Central memory CD8-positive, alpha-beta T cell (primary cell): ENCODE measurements around the gene ATXN7L1.

Experiments used
- ATAC-seq: fragments of 150-1000 bp; cut with Tn5 transposase; replicated peaks from 2 replicates; pipeline ENCODE4 v1.10.0; 2022; ENCODE audit warnings: mild to moderate bottlenecking, moderate FRiP score, moderate number of reproducible peaks; ENCODE audit not compliant: poor library complexity, severe bottlenecking; ENCODE audit errors: extremely low read depth
- DNase-seq, 2 donors: peaks; one replicate each; pipeline ENCODE4 v3.0.0; 2021; ENCODE audit warnings: low spot score in 2 of 2
- H3K27ac Mint-ChIP-seq: one replicate; pipeline ENCODE4 v1.8.0; 2022; ENCODE audit warnings: low read depth, mild to moderate bottlenecking, moderate library complexity, mixed read lengths
- H3K27me3 Mint-ChIP-seq: one replicate; pipeline ENCODE4 v1.8.0; 2022; ENCODE audit warnings: mixed read lengths
- H3K36me3 Mint-ChIP-seq: one replicate; pipeline ENCODE4 v1.8.0; 2022; ENCODE audit warnings: mild to moderate bottlenecking, moderate library complexity, mixed read lengths; ENCODE audit not compliant: insufficient read depth
- H3K4me1 Mint-ChIP-seq: one replicate; pipeline ENCODE4 v1.8.0; 2022; ENCODE audit warnings: mixed read lengths
- H3K4me3 Mint-ChIP-seq: one replicate; pipeline ENCODE4 v1.8.0; 2022; ENCODE audit warnings: mild to moderate bottlenecking, moderate library complexity, mixed read lengths
- H3K9me3 Mint-ChIP-seq: one replicate; pipeline ENCODE4 v1.8.0; 2022; ENCODE audit warnings: mixed read lengths

The ATXN7L1 gene

GRCh38 chr7:105841866-105842265 lies 34.5 kb downstream of the ATXN7L1 start:
- ATAC-seq = no peak
- H3K27ac Mint-ChIP-seq = no peak overlapping the region
- peaks cover 4% of the 10 kb centered on the region for H3K9me3 Mint-ChIP-seq
- H3K4me3 Mint-ChIP-seq = no peak overlapping the region
- H3K36me3 Mint-ChIP-seq = peaks cover 3% of the 10 kb centered on the region
- no peak for DNase-seq
- H3K27me3 Mint-ChIP-seq = no peaks in the 10 kb centered on the region
- peaks cover 47% of the 10 kb centered on the region for H3K4me1 Mint-ChIP-seq

- no peaks in the 10 kb centered on the region for H3K9me3 Mint-ChIP-seq
- H3K4me1 Mint-ChIP-seq = peaks cover 43% of the 10 kb centered on the region
- H3K36me3 Mint-ChIP-seq = peaks cover 3% of the 10 kb centered on the region
- DNase-seq = no peak
- H3K27me3 Mint-ChIP-seq = no peaks in the 10 kb centered on the region
- H3K4me3 Mint-ChIP-seq = no peak overlapping the region
- H3K27ac Mint-ChIP-seq = no peak overlapping the region
- no peak for ATAC-seq
Observed at GRCh38 chr7:105840981-105841749, 35.2 kb downstream of the ATXN7L1 start.

- Mint-ChIP-seq H3K4me1 (peaks cover 44% of the 10 kb centered on the region), H3K27ac (no peak overlapping the region), H3K36me3 (no peaks in the 10 kb centered on the region), H3K4me3 (no peak overlapping the region), H3K9me3 (no peaks in the 10 kb centered on the region), H3K27me3 (no peaks in the 10 kb centered on the region)
- DNase-seq (no peak), ATAC-seq (no peak)
Observed at GRCh38 chr7:105839266-105839665, 37.1 kb downstream of the ATXN7L1 start.

- no peaks in the 10 kb centered on the region for H3K36me3 Mint-ChIP-seq
Observed at GRCh38 chr7:105838627-105839231, 37.7 kb downstream of the ATXN7L1 start.

GRCh38 chr7:105837765-105838626 lies 38.4 kb downstream of the ATXN7L1 start:
- H3K4me3 Mint-ChIP-seq = no peak overlapping the region
- no peak for ATAC-seq
- no peak overlapping the region for H3K27ac Mint-ChIP-seq
- no peaks in the 10 kb centered on the region for H3K36me3 Mint-ChIP-seq
- peaks cover 47% of the 10 kb centered on the region for H3K4me1 Mint-ChIP-seq
- no peaks in the 10 kb centered on the region for H3K9me3 Mint-ChIP-seq
- no peak for DNase-seq
- H3K27me3 Mint-ChIP-seq = no peaks in the 10 kb centered on the region

More at GRCh38 chr7:105838627-105839231, 37.7 kb downstream of the ATXN7L1 start:
- ATAC-seq (no peak), DNase-seq (no peak)
- Mint-ChIP-seq H3K27me3 (no peaks in the 10 kb centered on the region), H3K4me1 (peaks cover 40% of the 10 kb centered on the region), H3K9me3 (no peaks in the 10 kb centered on the region), H3K4me3 (no peak overlapping the region), H3K27ac (no peak overlapping the region)

GRCh38 chr7:105835441-105835840 lies 41.0 kb downstream of the ATXN7L1 start:
- Mint-ChIP-seq H3K36me3 (no peaks in the 10 kb centered on the region), H3K4me3 (no peak overlapping the region), H3K27me3 (no peaks in the 10 kb centered on the region), H3K27ac (no peak overlapping the region), H3K4me1 (peaks cover 52% of the 10 kb centered on the region), H3K9me3 (no peaks in the 10 kb centered on the region)
- ATAC-seq = no peak
- no peak for DNase-seq

GRCh38 chr7:105831824-105832535 lies 44.4 kb downstream of the ATXN7L1 start:
- ATAC-seq (no peak), DNase-seq (no peak)
- Mint-ChIP-seq H3K4me3 (no peak overlapping the region), H3K9me3 (no peaks in the 10 kb centered on the region), H3K36me3 (peaks cover 2% of the 10 kb centered on the region), H3K4me1 (peaks cover 38% of the 10 kb centered on the region), H3K27ac (no peak overlapping the region), H3K27me3 (no peaks in the 10 kb centered on the region)

- H3K27ac Mint-ChIP-seq = no peak overlapping the region
- no peak overlapping the region for H3K4me3 Mint-ChIP-seq
- DNase-seq (no peak), ATAC-seq (no peak)
- H3K9me3 Mint-ChIP-seq = no peaks in the 10 kb centered on the region
- H3K27me3 Mint-ChIP-seq = no peaks in the 10 kb centered on the region
- H3K36me3 Mint-ChIP-seq = peaks cover 2% of the 10 kb centered on the region
- peaks cover 34% of the 10 kb centered on the region for H3K4me1 Mint-ChIP-seq
Observed at GRCh38 chr7:105831302-105831620, 45.1 kb downstream of the ATXN7L1 start.

GRCh38 chr7:105830405-105831301 lies 45.7 kb downstream of the ATXN7L1 start:
- Mint-ChIP-seq H3K36me3 (peaks cover 2% of the 10 kb centered on the region), H3K27me3 (no peaks in the 10 kb centered on the region), H3K27ac (no peak overlapping the region), H3K4me3 (no peak overlapping the region), H3K9me3 (no peaks in the 10 kb centered on the region), H3K4me1 (peaks cover 28% of the 10 kb centered on the region)
- ATAC-seq = no peak
- no peak for DNase-seq

- DNase-seq (no peak), ATAC-seq (no peak)
- peaks cover 34% of the 10 kb centered on the region for H3K4me1 Mint-ChIP-seq
- H3K27ac Mint-ChIP-seq = no peak overlapping the region
- H3K9me3 Mint-ChIP-seq = no peaks in the 10 kb centered on the region
- peaks cover 2% of the 10 kb centered on the region for H3K36me3 Mint-ChIP-seq
- no peaks in the 10 kb centered on the region for H3K27me3 Mint-ChIP-seq
- no peak overlapping the region for H3K4me3 Mint-ChIP-seq
Observed at GRCh38 chr7:105829681-105830322, 46.6 kb downstream of the ATXN7L1 start.

- Mint-ChIP-seq H3K4me3 (no peak overlapping the region), H3K27ac (no peak overlapping the region), H3K27me3 (no peaks in the 10 kb centered on the region), H3K36me3 (peaks cover 4% of the 10 kb centered on the region), H3K4me1 (peaks cover 44% of the 10 kb centered on the region), H3K9me3 (peaks cover 5% of the 10 kb centered on the region)
- no peak for DNase-seq
- ATAC-seq = no peak
Observed at GRCh38 chr7:105828141-105828540, 48.3 kb downstream of the ATXN7L1 start.
